CD1c-positive myeloid dendritic cell (primary cell): ENCODE measurements around the gene UBE2I.
"Not testable (repeated sequence)": the region's sequence is repeated elsewhere in the genome, so short reads cannot be mapped to it uniquely, and the experiment has no call there.

ENCODE experiments used
- DNase-seq: peaks from one replicate; pipeline ENCODE4 v3.0.0-alpha.2; 2016; ENCODE audit errors: extremely low spot score

The UBE2I gene

GRCh38 chr16:1308977-1309885, at the start of gene UBE2I:
TSS of gene UBE2I (plus strand) at chr16:1309636. CDS start at chr16:1314031, 4,395 bp downstream.
- DNase-seq, result peak; percentile 98

- no peak for DNase-seq
Observed at GRCh38 chr16:1259760-1260068, 49.7 kb upstream of the UBE2I start.

GRCh38 chr16:1260101-1260680, 49.2 kb upstream of the UBE2I start:
- no peak for DNase-seq

- DNase-seq, result no peak
Observed at GRCh38 chr16:1261131-1261892, 48.1 kb upstream of the UBE2I start.

GRCh38 chr16:1262210-1262845, 47.1 kb upstream of the UBE2I start:
- no peak for DNase-seq

GRCh38 chr16:1262846-1263221, 46.6 kb upstream of the UBE2I start:
- DNase-seq, result no peak

- DNase-seq, result no peak
Observed at GRCh38 chr16:1263591-1264344, 45.7 kb upstream of the UBE2I start.

GRCh38 chr16:1264345-1265089, 44.9 kb upstream of the UBE2I start:
- DNase-seq, result no peak

- no peak for DNase-seq
Observed at GRCh38 chr16:1265090-1265630, 44.3 kb upstream of the UBE2I start.

- DNase-seq, result no peak
Observed at GRCh38 chr16:1265826-1266225, 43.6 kb upstream of the UBE2I start.

GRCh38 chr16:1269418-1269817, 40.0 kb upstream of the UBE2I start:
- not testable (repeated sequence) for DNase-seq

- no peak for DNase-seq
Observed at GRCh38 chr16:1271380-1271723, 38.1 kb upstream of the UBE2I start.

- DNase-seq, result not testable (repeated sequence)
Observed at GRCh38 chr16:1271724-1272413, 37.6 kb upstream of the UBE2I start.

GRCh38 chr16:1272453-1273198, 36.8 kb upstream of the UBE2I start:
- no peak for DNase-seq

- DNase-seq, result no peak
Observed at GRCh38 chr16:1273816-1274215, 35.6 kb upstream of the UBE2I start.

- no peak for DNase-seq
Observed at GRCh38 chr16:1274767-1275166, 34.7 kb upstream of the UBE2I start.

GRCh38 chr16:1275791-1276579, 33.5 kb upstream of the UBE2I start:
- DNase-seq, result no peak

GRCh38 chr16:1276580-1276878, 32.9 kb upstream of the UBE2I start:
- DNase-seq, result no peak

- no peak for DNase-seq
Observed at GRCh38 chr16:1277151-1277598, 32.3 kb upstream of the UBE2I start.
